Hematopoietic multipotent progenitor cell treated with erythropoietin and hydrocortisone succinate and interleukin-3 and kit ligand, for 17 days (in vitro differentiated cells): ENCODE results near the gene MAML2.

Experiments
- DNase-seq: peaks from one replicate; pipeline ENCODE4 v3.0.0-alpha.2; 2015; ENCODE audit warnings: low spot score

Gene MAML2

DNA sequence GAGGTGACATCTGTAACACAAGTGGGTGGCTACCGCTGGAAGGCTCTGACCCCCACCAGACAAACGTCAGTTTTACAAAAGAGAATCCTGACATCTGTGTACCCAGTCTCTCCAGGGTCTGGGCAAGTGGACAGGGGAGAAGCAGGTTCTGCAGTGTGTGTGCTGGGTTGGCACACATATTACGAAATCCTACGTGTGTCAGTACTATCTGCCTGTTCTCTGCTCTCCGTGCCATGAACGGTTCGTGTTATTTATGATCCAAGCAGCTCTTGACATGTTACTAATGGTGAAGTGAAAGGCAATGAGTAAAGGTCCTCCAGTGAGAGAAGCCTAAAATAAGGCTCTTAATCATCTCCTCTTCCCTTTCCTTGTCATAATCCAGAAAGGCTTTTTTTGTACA lies 217.6 kb downstream of the MAML2 start:
- no peak for DNase-seq

DNA sequence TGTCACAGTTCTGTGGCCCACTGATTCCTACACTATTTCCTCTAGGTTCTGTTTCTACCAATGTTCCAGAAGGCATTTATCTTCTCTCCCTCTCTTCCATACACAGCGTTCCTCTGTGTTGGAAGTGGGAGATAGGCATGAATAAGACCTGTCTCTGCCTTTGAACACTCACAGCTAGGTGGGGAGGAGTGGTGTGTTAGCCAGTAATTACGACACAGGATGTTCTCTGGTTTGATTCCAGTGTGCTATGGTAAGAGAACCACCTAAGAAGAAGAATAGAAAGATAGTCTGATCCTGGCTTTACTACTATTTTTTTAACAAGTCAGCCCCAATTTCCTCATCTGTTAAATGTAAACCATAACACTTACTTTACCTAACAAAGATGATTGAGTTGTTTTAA lies 218.8 kb downstream of the MAML2 start:
- no peak for DNase-seq

DNA sequence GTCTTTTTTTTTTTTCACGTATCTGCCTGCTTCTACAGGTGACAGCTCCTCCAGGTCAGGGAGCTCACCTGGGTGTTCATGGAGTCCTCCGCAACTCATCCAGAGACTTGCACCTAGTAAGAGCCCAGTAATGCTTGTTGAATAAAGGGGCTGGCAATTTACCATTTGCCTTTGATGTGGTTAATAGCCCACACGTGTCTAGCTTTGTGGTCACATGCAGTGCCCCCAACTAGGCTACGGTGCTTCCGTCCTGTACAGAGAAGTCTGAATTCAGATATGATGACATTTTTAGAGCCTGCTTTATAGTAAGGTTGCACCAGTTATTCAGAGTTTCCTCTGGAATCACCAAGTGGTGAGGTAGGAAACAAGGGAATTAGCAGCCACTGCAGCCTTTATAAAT lies 219.7 kb downstream of the MAML2 start:
- DNase-seq, result no peak

DNA sequence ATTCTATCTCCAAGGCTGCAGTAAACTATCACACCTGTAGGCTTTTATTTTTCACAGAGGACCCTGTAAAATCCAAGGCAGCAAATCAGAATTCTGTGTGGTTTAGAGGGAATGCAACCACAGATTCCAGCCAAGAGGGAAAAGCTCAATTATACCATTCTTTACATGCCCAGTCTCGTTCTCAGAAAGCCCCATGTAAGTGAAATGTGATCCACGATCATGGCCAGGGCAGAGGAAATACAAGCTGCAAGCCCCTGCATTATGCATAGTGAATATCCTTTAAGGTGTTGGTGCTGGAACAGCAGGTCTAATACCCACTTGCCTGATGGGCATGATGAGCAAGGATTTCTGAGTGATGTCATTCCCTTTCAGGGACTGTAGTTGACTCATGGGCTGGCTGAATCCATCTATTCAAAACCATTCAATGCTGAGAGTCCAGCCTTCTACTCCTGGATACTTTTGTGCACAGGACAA lies 220.4 kb downstream of the MAML2 start:
- no peak for DNase-seq

DNA sequence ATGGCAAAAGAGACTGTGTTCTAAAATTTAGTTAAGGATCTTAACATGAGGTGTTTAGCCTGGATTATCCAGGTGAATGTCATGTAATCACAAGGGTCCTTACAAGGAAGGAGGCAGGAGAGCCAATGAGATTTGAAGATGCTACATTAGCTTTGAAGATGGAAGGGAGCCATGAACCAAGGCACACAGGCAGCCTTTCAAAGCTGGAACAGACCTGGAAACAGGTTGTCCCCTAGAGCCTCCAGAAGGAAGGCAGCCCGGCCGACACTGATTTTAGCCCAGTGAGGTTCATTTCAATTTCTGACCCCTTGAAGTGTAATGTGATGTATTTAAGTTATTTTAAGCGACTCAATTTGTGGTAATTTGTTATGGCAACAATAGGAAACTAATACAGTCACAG lies 223.8 kb downstream of the MAML2 start:
- DNase-seq, result no peak

DNA sequence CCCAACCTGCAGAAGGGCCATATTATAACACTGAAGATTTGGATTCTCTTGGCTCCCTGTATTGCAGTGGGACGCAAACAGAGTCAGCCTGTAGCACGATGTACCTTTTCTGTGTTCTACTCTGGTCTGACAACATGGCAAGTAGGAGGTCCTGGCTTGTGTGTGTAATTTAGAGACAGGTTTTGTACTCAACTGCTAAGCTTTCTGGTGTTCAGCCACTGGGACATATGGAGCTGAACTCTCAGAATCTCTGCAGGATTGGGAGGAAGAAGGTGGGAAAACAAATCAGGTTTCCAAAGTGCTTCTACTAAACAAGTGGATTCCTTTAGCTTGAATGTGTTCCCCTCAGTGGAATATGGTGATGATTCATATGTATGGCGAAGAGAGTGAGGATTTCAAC lies 226.6 kb downstream of the MAML2 start:
- DNase-seq, result no peak

DNA sequence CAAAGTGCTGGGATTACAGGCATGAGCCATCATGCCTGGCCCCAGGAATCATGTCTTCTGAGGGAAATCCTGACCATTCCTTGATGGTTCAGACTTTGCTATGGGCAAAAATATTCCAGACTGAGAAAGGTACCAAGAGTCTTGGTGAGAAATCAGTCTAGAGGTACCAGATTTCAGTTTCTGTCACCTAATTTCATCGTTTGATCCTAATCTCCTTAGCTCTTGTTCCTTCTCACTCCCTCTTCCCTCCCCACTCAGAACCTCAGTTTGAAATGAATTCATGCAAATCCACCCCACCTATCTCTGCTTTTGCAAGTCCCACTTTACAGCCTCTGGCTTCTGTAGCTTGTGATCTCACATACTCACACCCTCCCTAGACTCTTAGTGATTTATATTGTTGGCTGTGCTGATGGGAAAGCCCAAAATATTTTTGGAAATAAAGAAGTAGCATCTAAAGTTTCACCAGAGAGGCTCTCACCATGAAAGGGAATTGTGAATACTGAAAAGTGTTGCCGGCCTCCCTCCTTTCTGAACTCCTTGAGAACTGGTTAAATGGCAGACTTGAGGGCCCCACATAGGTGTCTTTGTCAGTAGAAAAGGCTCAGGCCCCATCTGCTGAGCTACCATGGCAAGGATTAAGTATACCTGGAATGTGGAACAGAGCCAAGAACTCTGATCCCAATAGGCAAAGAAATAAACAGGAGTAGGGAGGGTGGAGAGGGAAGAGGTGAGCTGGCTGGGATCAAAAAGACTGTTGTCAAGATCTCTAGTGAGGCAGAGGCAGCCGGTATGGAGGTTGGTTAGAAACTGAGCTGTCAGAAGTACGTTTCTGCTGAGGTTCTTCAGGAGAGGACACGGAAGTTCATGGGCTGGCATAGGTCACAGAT lies 228.6 kb downstream of the MAML2 start:
- DNase-seq, result no peak

DNA sequence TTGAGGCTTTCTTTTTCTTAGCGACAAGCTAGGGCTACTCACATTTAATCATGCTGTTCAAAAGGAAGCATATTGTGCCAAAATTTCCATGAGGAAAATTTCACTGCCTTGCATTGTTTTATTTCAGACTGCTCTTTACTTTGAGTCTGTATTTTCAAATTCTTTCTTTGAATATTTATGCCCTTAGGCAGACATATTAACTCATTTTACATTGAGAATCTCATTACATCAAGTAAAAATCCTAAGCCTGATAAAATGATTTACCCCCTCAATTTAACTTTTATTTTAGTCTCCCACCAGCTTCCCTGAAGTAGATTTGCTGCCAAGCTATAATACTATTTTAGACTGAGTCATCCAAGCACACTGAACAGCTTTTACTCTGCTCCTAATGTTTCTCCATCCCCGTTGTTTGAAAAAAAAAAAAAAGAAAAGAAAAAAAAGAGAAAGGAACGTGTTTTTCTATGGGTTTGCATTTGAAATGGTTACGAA lies 229.8 kb downstream of the MAML2 start:
- DNase-seq, result no peak

DNA sequence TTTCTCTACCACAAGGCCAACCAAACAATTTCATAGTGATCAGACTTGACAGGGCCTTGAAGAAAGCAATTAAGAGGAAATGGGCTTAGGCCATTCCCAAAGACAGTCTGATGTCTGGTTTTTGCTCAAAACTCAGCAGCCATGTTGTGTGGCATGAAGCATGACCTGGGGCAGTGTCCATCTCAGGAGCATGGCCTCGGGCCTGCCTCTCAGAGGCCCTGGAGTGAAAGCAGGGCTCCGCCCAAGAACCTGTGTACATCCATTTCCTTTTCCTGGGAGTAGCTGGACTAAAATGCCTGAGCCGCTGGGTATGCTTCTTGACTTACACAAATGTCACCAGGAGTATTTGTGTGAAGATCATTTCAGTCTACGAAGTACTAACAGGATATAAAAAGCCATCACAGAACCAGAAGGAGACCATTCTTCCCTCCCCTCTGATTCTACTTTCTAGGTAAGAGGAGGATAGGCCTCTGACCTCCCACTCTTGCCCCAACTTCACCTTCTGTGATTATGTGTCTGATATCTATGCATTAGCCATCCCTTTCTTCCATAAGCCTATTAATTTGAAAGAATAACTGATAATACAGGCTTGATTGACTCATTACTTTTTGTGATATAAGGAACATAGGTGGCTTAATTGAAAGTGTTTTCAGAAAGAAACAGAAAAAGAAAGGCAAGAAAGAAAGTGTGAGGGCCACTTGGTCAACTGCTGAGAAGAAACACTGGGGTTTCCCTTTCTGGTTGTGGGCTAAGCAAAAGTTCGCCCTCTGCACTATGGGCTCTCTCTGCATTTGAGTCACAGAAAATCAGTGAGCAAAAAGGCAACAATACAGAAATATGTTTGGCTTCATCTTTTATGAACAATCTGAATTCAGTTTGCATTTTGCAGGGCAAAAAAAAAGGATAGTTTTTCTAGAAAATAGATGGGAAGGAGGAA lies 230.5 kb downstream of the MAML2 start:
- no peak for DNase-seq

DNA sequence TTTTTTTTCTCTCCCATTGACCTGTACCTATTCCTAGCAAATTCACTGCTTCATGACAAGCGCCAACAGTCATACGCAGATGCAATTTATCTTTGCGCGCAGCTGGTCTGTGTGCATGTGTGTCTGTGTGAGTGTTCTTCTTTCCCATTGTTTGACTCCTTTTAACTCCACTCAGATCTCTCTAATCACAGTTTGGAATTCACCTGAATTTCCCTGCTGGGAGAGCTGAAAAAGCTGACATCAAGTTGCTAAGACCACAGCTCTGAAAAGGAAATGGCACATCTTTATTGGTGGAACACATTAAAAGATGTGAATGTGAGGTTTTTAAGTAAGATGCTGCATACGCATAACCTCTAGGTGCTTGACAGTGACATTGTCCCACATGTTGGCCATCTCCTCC lies 231.7 kb downstream of the MAML2 start:
- no peak for DNase-seq

DNA sequence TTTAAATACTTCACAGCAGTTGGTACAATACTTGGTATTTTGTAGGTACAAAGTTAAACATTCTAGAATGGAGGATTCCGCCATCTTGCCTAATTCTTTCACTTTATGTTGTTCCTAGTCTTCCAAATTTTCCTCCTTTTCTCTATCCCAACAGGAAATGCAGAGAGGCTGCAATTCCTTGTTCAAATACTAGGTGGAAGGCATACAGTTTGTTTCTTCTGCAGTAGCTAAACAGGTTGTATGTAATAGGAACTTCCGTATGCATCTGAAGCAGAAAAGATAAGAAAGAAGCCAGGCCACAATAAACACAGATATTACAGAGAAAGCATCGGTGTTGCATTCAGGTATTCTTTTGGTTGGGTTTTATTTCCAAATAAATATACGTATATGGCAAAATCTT lies 232.7 kb downstream of the MAML2 start:
- no peak for DNase-seq

DNA sequence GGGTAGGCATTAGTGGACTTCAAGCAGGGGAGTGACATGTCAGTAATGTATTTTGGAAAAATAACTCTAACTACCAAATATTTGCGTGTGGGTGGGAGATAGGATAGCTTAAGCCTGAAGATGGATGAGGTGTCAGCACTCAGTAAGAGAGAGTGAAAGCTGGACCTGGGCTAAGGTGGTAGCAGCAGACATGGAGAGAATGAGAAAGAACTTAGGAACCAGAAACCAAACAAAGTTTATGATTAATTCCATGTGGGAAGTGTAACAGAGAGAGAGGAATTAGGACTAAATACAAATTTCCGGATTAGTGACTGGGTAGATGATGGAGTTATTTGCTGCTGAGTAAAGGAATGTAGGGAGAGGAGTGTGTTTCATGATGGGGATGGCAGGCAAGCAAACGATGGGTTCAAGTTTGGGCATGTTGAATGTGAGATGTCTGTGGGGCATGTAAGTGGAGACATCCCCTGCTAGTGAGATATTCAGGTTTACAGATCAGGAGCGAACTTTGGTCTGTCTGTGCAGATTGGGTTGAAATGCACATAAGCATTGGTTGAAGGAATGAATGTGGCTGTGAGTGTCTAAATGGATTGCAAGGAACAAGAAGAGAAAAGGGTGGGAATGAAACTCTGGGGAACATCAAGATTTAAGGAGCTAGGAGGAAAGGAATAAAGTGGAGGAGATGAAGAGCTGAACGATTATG lies 233.5 kb downstream of the MAML2 start:
- DNase-seq, result no peak

DNA sequence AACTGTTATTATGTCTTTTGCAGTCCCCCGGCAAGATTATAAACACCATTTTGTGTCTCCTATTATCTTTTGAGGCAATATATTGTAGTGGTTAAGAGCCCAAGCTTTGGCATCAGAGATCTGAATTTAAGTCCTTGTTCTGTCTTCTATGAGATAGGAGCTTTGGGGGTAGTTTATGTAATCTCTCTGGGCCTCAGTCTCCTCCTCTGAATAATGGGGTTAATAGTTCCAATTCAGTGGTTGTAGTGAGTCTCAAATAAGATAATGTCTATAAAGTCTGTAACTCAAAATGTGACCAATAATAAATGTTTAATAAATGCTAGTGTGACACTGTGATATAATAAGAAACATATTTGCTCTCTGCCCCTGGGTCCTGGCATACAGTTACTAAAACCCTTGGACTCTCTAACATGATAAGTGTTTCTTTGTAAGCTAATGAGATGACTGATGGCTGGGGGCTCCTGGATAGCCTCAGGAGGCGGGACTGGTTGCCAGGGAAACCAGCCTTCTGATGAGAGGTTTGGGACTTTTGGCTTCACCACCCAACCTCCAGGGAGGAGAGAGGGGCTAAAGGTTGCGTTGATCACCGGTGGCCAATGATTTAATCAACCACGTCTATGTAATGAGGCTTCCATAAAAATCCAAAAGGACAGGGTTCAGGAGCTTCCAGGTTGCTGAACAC lies 235.7 kb downstream of the MAML2 start:
- no peak for DNase-seq

DNA sequence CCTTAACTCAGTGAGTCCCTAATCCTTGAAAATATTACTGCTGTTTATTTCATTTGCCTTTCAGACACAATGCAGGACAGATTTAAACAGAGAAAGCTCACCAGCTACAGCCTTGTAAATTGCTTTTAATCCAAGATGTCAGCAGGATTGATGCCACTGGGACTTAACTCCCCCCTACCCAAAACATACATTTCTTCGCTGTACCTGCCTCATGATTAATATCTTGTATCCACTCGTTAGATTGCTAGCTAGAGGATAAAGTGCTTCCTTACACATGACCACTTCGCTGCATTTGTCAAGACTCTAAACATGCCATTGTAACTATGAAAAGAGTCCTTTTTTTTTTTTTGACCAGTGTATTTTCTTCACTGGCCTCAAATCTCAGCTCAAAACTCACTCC lies 236.3 kb downstream of the MAML2 start:
- DNase-seq, result no peak

DNA sequence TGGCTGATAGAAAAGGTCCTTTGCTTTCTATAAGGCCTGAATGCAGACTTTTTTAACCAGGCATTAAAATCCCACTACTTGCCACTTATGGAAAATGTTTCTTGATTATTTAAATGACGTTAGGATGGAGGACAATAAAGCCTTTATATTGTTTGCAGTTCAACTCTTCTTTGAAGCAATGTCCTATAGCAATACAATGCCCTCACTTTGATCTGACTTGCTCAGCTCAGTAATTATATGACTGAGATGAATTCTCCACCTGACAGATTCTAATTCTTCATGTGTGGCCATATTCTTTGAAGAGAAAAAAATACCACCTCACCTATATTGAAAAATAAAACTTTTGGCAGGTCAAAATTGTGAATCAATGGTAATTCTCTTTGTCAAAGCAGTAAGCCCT lies 237.1 kb downstream of the MAML2 start:
- no peak for DNase-seq

DNA sequence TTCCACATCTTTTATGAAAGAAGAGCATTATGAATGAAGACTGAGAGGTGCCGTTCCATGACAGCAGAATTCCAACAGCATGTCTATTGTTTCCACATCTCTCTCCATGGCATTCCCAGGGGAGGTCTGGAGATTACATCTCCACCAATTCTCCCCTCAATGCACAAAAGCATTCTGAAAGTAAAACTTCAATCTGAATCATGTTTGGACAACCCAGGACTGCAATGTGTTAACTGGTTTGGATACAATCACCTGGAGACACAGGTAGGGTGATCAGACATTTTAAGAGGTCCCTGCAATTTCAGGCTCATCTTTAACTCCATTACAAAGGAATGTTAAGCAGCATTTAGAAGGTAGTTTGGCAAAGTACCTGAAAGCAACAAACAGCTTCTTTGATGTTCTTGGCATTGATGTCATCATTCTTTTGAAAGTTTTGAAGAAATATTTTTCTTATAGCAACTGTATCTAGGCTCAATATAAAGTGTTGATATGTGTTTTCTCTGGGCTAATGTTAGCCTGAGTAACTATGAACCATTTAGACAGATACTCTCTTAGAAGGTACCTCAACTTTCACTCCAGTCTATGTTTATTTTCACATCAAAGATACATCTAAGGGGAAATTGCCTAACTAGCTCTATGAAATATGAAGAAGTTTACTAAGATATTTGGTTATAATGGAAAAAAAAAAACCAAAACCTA lies 237.6 kb downstream of the MAML2 start:
- DNase-seq, result no peak

DNA sequence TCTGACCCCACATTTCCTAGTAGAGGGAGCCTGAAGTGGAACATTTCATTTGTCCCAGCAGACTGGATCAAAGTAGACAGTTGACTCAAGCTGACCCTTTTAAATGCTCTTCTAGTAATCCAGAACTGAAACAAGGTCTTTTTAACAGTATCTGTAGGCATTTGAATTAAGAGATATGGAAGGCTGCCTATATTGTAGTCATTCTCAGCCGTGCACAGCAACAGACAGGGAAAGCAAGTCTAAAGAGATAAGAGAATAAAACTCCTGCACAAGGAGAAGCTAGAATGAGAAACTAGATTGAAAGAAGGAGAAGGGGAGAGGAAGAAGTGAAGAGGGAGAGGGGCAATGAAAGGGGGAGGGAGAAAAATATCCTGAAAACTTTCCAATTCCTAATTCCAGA lies 238.5 kb downstream of the MAML2 start:
- no peak for DNase-seq

DNA sequence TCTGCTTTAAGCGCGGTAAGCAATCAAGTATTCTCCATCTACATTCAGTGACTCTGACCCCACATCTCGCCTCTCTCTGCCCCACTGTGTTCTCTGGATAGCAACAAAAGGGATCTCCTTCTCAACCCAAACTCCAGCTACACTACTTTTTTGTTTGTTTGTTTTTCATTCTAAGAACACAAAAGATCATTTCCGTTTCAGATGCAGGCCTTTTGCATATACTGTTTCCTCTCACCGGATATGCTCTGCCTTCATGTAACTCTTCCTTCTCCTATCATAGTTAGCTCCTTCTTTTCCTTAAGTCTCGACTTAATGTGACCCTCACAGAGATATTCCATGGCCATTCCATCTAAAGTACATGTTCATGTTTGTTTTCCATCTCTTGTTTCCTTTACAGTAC lies 239.3 kb downstream of the MAML2 start:
- no peak for DNase-seq

DNA sequence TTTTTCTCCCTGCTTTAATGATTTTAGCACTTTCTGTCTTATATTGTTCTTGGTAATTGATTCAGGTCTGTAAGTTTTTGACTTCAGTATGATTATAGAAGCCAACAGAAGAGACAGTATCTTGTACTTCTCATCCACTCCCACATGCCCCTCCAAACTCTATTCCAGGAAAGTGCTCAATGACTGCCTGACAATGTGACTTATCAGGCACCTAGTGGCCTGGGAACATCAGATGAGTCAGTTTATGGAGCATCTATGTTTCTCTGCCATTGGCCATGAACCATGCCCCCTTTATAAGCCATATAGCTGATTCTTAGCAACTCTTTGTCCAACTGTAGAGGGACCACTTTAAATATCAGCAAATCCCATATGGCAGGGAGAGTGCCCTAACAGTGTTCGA lies 239.9 kb downstream of the MAML2 start:
- no peak for DNase-seq

DNA sequence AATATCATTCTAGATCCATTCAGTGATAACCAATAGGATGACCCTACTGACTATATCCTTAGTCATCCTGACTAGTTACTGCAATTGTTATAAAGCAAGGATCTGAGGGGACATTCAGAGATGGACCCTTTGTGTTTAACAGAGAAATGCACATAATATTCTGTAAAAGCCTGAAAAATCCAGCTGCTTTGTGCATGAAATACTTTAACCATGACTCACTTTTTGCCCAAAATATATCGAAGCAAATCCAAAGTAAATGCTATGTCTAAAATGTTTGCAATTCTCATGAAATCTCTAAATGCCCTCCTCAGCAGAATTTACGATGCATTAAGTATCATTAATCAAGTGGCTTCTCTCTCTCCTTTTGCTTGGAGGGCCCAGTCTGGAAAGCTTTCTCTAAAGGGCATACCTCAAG lies 240.3 kb downstream of the MAML2 start:
- no peak for DNase-seq

DNA sequence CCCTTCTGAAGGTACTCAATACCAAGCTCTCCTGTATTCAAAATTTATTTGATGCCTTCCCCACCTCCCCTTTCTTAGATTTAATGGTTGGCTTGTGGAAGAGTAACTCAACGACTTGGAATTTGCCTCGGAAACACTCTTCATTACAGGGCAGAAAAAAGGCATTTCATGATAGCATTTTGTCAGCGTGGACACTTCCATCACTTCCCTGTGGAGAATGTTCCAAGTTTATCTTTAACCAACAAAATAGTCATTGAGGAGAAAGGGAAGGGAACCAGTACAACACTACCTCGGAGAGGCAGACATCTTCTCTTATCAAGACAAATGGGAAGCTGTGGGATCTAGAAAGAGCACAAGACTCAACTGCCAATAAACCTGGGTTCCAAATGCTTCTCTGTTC lies 241.8 kb downstream of the MAML2 start:
- no peak for DNase-seq
